ENCODE measurements around the gene PCNX4.

PCNX4 gene

GRCh38 chr14:60214003-60214402, 122.3 kb downstream of the PCNX4 start:
- DNase-seq (ENCODE audit: low spot score) = no peak
- in situ Hi-C loops (cut with MboI; ENCODE audit: low sequenced_read_pairs, unreplicated experiment) = no loop called here
- TF ChIP-seq, protein P1, sequence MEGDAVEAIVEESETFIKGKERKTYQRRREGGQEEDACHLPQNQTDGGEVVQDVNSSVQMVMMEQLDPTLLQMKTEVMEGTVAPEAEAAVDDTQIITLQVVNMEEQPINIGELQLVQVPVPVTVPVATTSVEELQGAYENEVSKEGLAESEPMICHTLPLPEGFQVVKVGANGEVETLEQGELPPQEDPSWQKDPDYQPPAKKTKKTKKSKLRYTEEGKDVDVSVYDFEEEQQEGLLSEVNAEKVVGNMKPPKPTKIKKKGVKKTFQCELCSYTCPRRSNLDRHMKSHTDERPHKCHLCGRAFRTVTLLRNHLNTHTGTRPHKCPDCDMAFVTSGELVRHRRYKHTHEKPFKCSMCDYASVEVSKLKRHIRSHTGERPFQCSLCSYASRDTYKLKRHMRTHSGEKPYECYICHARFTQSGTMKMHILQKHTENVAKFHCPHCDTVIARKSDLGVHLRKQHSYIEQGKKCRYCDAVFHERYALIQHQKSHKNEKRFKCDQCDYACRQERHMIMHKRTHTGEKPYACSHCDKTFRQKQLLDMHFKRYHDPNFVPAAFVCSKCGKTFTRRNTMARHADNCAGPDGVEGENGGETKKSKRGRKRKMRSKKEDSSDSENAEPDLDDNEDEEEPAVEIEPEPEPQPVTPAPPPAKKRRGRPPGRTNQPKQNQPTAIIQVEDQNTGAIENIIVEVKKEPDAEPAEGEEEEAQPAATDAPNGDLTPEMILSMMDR (IDR thresholded peaks at IDR 0.05; ENCODE audit: borderline replicate concordance, control extremely low read depth, extremely low read depth, insufficient read depth, missing control alignments) = no peak

DNA sequence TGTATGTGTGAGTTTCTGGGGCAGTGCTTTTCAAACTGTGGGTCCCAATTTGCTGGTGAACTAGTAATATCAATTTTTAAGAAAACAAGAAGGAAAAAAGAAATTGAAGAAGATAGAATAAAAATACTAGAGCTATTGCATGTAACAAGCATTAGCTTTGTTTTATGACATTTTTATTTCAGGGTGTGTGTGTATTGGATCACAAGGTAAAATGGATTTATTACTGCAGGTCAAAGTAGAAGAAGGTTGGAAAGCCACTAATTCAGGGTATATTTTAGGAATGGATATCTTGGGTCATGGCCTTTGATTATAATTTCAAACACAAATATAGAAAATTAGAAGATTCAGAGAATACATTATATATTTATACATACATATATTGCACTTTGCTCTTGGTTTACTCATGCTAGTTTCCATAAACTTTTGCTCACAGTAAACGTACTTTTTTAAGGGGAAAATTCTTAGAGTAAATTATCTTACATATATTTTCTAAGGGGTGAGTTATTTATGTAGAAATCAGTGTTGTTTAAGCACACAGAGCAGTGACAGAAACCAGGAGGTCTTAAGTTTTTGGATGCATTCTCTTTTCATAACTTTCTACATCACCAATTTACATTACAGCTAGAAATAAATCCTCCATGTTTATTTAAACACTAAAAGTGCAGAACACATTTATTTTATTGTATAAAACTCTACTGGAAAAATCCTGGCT, 122.8 kb downstream of the PCNX4 start:
- TF ChIP-seq, protein P1 (IDR thresholded peaks at IDR 0.05; ENCODE audit: borderline replicate concordance, control extremely low read depth, extremely low read depth, insufficient read depth, missing control alignments) = no peak
- no peak for DNase-seq (ENCODE audit: low spot score)
- in situ Hi-C loops (cut with MboI; ENCODE audit: low sequenced_read_pairs, unreplicated experiment) = no loop called here

GRCh38 chr14:60215127-60215444, 123.4 kb downstream of the PCNX4 start:
- DNase-seq (ENCODE audit: low spot score) = no peak
- TF ChIP-seq, protein P1 (IDR thresholded peaks at IDR 0.05; ENCODE audit: borderline replicate concordance, control extremely low read depth, extremely low read depth, insufficient read depth, missing control alignments) = no peak
- in situ Hi-C loops (cut with MboI; ENCODE audit: low sequenced_read_pairs, unreplicated experiment) = no loop called here

DNA sequence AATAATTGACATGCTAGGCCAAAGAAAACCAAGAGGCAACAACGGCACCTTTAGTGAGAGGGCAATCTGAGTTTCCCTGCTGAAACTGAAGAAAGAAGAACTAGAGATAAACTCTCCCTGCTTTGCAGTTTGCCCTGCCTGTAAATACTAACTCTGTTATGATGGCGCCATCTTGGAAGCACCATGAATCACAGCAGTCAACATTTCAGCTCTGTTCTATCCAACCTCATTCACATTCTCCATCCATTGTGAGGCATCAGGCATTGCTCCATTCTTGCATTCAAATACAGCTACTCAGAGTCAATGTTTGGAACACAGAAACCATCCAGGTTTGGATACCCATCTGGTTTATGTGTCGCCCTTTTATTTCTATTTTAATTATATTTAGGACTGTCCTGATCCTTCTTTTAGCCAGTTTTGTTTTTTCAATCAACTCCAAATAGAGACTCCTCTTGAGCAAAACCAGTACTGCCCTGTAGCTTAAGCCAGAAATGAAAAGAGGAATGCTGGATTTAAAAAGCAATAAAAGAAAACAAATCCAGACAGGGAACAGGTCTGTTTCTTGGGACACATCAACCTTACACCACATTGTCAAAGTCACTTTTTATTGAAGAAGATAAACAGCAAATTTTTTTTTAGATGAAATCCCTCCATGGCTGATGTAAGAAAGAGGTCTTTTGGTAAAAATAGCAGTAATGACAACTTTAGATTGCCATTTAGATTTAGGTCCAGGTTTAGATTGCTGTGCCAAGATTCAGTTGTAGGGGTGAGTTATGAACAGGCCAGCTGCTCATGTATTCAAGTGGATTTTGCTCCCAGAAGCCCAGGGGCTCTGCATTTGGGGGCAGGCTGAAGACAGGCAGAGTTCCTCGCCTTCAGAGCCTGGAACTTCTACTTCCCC, 124.0 kb downstream of the PCNX4 start:
- DNase-seq (ENCODE audit: low spot score) = no peak
- TF ChIP-seq, protein P1 (IDR thresholded peaks at IDR 0.05; ENCODE audit: borderline replicate concordance, control extremely low read depth, extremely low read depth, insufficient read depth, missing control alignments) = no peak
- in situ Hi-C loops (cut with MboI; ENCODE audit: low sequenced_read_pairs, unreplicated experiment) = no loop called here

DNA sequence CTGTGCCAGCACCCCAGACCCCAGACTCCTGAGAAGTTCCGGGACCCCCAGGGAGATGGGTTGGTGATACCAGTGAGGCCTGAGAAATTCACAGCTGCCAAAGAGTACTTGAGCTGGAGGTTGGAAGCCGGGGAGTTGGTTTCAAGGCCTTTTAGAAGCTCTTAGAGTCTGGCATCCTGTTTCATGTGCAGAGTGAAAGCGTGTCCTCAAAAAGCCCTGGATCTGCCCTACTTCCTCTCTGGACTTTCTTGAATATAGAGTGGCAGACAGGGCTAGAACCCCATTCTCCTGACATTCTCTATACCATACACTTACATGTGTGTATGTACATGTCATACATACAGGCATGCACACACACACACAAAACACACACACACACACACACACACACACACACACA, 126.0 kb downstream of the PCNX4 start:
- TF ChIP-seq, protein P1 (IDR thresholded peaks at IDR 0.05; ENCODE audit: borderline replicate concordance, control extremely low read depth, extremely low read depth, insufficient read depth, missing control alignments) = no peak
- in situ Hi-C loops (cut with MboI; ENCODE audit: low sequenced_read_pairs, unreplicated experiment) = no loop called here
- DNase-seq (ENCODE audit: low spot score) = no peak
